T-helper 2 cell (primary cell): Measurements from ENCODE around the gene ACBD7.

Source experiments
- DNase-seq, 5 experiments: peaks; one replicate each; pipeline versions ENCODE4 v3.0.0 to v3.0.0-alpha.2; 2012 to 2022
- total RNA-seq, 2 donors: gene quantifications; one replicate each; lab custom pipeline; 2026; lab: John Stamatoyannopoulos, UW

Gene ACBD7
- 1.5 to 1.9 reads per million in 2 donors for total RNA-seq

GRCh38 chr10:15088428-15089261 lies at the start of gene ACBD7:
Gene ACBD7, minus strand, starts transcription at chr10:15088776. Its CDS starts 48 bp downstream, at chr10:15088728.
- DNase-seq: peak; percentile 68 to 89 (median 73)

DNA sequence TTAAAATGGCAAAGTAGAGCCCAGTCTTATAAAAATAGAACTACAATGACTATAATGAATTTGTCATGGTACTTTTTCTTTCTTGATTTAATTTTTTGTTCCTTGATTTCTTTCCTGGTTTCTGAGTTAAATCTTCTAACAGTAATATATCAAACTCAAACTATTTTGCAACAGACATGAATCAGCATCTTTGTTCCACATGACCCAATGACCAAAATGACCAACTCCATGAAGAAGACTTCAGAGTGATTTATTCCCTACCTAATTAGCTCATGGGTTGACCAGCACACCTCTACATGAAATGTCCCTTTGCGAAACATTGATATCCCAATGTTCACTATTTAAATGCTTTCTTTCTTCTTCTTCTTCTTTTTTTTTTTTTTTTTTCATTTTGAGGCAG lies 49.1 kb upstream of the ACBD7 start:
- DNase-seq: no peak

GRCh38 chr10:15137036-15137359 lies 48.4 kb upstream of the ACBD7 start:
- DNase-seq: no peak

DNA sequence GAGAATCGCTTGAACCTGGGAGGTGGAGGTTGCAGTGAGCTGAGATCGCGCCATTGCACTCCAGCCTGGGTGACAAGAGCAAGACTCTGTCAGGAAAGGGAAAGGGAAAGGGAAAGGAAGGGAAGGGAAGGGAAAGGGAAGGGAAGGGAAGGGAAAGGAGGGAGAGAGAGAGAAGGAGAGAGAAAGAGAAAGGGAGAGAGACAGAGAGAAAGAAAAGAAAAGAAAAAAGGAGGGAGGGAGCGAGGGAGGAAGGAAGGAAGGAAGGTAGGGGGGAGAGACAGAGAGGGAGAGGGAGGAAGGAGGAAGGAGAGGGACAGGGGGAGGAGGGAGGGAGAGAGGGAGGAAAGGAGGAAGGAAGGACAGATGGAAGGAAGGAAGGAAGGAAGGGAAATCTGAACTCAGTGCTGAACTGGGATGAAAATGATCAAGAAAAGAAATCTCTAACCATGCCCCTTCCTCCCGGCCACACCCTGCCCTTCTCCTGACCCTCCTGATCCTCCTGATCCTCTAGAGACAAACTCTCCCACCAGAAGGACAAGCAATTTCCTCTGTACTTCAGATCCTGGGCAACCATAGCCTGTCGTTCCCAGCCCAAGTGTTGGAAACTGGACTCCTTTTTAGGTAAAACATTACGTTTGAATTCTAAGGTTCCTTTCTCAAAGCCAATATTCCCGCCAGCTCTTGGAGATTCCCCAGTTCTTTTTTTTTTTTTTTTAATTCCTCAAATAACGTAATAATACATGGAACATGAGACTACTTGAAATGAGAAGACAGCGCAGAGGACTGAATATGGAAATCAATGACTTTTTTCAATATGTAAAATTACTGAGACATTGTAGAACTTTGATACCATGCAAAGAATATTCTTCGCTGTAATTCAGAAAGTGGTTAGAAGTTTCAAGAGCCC lies 47.8 kb upstream of the ACBD7 start:
- no peak for DNase-seq

GRCh38 chr10:15131330-15131729 lies 42.8 kb upstream of the ACBD7 start:
- DNase-seq: no peak

DNA sequence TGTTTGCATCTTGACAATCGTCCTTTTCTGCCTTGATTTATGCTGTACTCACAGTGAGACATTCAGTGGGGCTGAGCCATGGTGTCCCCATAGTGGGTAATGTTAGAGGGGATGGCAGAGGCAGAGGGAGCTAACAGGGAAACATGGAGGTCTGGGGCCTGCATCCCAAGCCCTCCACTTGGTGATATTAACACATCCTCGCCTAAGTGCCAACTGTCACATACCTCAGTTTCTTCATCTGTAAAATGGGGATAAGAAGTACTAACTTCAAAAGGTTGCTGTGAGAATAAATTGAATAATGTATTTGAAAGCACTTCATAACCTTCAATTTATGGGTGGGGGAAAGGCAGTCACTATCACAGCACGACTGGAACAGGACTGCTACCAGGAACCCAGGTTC lies 36.3 kb upstream of the ACBD7 start:
- DNase-seq: no peak

GRCh38 chr10:15124190-15124589 lies 35.6 kb upstream of the ACBD7 start:
- DNase-seq: no peak

GRCh38 chr10:15123749-15124184 lies 35.2 kb upstream of the ACBD7 start:
- DNase-seq: peak in 1 of 5 experiments; percentile 98

DNA sequence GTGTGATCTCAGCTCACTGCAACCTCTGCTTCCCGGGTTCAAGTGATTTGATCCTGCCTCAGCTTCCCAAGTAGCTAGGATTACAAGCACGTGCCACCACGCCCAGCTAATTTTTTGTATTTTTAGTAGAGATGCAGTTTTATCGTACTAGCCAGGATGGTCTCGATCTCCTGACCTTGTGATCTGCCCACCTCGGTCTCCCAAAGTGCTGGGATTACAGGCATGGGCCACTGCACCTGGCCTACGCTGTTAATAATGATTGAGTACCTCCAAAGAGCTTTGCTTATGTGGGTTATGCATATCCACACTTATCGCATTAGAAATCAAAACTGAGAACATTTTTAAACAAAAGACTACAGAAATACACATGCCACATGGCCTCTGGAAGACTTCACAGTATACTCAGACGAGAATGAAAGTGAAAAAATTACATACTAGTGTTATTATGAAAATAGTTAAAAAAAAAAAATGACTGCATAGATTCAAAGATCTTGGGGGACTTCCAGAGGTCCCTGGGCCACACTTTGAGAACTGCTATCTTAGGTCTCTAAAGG lies 34.0 kb upstream of the ACBD7 start:
- peak in 1 of 5 experiments; percentile 87 for DNase-seq

GRCh38 chr10:15121707-15122106 lies 33.1 kb upstream of the ACBD7 start:
- DNase-seq: no peak

- no peak for DNase-seq
Observed at GRCh38 chr10:15120523-15120922, 31.9 kb upstream of the ACBD7 start.

- no peak for DNase-seq
Observed at GRCh38 chr10:15118615-15119014, 30.0 kb upstream of the ACBD7 start.

GRCh38 chr10:15116225-15116624 lies 27.6 kb upstream of the ACBD7 start:
- DNase-seq: no peak

- no peak for DNase-seq
Observed at GRCh38 chr10:15113766-15114165, 25.2 kb upstream of the ACBD7 start.

DNA sequence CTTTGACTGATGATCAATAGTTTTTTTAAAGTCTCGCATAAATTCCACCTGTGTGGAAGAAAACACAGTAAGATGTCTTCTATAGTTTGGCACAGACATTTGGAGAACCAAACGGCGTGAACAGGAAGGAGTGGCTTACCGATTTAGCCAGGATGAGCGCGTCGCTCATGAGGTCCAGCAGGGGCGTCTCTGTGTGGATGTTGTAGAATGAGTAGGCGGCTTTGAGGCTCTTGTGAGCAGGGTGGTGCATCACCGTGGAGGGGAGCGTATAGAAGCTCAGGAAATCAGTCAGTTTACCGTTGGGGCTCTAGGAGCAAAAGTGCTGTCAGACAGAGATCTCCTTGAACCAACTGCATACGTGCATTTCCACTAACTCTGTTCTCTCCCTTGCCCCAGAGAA lies 24.1 kb upstream of the ACBD7 start:
- peak in 1 of 5 experiments; percentile 79 for DNase-seq

GRCh38 chr10:15106352-15107013 lies 17.9 kb upstream of the ACBD7 start:
- DNase-seq: peak; percentile 25 to 59 (median 57)

GRCh38 chr10:15103513-15103912 lies 14.9 kb upstream of the ACBD7 start:
- no peak for DNase-seq

DNA sequence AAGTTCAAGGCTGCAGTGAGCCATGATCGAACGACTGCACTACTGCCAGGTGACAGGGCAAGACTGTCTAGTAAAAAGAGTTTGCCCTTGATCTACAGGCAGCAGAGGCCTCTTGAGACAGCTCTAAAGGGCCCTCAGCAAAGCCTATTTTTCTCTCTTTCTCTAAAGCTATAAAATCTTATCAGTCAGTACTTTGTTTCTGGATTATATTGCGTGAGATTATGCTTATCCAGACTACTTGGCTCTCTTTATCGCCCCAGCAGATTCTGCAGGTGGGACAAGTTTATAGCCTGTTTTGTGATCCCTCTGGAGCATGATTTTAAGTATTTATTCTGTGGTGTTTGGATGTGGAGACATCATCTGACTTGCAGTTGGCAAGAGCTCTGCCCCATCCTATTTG lies 11.3 kb upstream of the ACBD7 start:
- no peak for DNase-seq

GRCh38 chr10:15097011-15097812 lies 8.6 kb upstream of the ACBD7 start, which contains the start of gene RPP38:
Gene RPP38, plus strand, starts transcription at chr10:15097355. Its CDS starts 5,960 bp downstream, at chr10:15103315.
- peak; percentile 88 to 95 (median 94) for DNase-seq

DNA sequence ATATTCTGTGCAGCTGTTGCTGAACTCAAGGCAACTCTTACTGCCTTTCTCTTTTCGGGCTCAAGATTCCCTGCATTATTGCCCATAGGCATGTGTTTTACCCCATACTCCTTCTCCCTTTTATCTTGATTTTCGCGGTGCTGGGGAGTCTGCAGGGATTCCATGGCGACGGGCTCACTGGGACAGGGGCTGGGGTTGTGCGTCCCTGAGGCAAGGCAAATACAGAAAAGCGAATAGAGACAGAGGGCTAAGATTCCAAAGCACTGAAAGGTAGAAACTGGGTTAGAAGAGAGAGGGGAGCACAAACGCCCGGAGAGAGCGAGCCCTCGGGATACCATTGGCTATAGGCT lies 8.1 kb upstream of the ACBD7 start:
- DNase-seq: no peak

DNA sequence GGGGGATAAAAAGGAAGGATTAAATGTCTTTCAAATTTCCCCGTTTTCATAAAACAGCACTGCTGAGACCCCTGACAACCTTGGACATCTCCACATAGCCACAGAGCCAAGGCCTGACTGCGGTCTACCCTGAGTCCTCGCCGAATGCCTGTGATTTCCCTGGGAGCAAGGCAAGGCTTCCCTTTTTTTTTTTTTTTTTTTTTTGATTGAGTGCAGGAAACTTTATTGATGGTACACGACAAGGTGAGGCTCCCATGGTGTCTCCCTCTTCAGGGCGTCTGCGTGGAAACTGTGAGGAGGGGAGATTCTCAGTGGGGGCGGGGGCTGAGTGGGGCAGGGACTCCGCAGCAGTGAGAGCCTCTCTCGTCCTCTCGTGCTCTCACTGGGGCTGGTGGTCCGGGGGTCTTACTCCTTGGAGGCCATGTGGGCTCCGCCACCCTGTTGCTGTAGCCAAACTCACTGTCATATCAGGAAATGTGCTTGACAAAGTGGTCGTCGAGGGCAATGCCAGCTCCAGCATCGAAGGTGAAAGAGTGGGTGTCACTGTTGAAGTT lies 4.4 kb upstream of the ACBD7 start:
- DNase-seq: no peak

- DNase-seq: no peak
Observed at GRCh38 chr10:15091418-15091817, 2.8 kb upstream of the ACBD7 start.
